Activated CD4-positive, alpha-beta T cell treated with anti-CD3 and anti-CD28 coated beads for 1 hour (primary cell): ENCODE data around the gene TMEM39A.

Experiments used
- DNase-seq: peaks from one replicate; pipeline ENCODE4 v3.0.0-alpha.2; 2020

The TMEM39A gene, protein sequence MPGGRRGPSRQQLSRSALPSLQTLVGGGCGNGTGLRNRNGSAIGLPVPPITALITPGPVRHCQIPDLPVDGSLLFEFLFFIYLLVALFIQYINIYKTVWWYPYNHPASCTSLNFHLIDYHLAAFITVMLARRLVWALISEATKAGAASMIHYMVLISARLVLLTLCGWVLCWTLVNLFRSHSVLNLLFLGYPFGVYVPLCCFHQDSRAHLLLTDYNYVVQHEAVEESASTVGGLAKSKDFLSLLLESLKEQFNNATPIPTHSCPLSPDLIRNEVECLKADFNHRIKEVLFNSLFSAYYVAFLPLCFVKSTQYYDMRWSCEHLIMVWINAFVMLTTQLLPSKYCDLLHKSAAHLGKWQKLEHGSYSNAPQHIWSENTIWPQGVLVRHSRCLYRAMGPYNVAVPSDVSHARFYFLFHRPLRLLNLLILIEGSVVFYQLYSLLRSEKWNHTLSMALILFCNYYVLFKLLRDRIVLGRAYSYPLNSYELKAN

DNA sequence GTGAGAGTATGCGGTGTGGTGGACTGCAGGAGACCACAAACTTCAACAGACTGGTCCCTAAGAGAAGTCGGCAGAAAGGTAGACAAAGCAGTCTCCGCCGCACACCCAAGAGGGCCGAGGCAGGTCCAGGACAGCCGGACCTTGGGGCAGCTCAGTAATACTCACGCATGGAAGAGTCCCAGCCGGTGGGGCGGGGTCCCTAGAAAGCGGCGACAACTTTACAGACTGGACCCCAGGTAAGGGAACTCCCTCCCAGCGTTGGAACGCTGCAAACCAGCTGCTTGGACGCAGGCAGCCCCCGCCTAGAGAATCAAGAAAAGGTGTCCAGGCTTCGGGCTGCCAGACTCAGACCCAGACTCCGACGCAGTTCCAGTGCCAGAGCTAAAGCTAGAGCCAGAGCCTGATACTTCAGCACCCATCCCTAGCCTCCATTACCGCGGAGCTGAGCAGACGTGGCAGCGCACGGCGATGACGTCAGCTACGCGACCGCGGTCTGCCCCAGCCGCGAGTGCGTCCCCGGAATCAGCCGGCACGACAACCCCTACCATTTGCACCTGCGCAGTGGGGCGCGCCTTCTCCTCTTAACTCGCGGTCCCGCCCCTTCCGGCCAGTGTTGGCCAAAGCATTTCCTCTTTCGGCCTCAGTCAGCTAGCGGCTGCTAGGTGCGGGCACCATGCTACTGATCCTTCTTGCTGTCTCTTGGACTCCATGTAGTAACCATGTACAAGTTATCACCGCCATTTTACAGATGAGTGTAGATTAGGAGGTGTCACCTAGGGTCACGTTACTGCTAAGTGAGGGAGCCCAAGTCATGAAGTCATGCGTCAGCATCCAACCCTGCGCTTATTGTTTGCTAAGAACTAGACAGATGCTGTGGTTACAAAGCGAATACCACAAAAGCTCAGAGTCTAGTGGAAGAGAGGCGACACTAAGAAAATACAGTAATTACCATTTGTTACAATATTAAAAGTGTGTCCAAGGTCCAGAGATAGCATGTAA lies at the start of gene TMEM39A:
Gene TMEM39A, minus strand, starts transcription at position 445 of the 999 bp plus-strand sequence. CDS start 1,541 bp downstream, outside the sequence.
- DNase-seq, result peak; percentile 98

DNA sequence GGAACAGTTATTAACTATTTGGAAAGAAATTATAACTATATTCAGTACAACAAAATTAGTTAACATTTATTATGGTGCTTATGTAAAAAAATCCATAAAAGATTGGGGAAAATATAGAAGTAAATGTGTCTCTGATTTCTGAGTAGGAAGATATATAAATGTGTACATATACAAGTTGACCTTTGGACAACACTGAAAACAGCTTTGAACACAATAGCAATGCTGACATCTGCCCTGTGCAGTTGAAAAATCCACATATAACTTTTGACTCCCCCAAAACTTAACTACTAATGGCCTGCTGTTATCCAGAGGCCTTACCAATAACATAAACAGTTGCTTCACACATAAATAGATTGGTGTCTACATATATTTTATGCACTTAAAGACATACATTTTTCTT lies 47.3 kb upstream of the TMEM39A start:
- DNase-seq, result no peak

DNA sequence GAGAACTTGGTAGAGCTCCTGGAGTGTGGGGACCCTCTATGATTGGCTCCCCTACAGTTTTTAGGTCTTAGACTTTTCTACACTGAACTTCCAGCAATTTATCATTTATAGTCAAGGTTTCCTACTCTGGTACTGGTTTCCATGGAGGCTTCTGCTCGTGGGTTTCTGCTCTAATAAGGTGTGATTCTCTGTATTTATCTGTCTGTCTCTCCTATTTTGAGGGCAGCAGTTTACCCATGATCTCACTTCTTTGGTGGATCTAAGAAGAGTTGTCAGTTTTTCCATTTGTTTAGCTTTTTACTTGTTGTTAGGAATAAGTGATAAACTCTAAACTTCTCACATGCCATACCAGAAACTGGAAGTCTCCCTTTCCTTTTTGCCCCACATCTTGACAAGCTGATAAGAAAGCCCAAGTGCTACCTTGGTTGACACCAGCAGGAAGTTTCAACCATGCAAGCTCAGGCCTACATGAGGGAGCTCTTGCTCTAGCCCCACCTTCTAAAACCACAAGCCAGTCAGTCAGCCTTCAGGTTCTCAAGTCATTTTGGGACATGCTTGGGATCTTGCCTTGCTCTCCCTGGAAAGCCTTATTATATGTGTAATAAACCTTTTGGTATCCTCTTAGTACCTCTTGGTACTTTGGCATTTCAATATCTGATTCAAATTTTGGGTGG lies 44.9 kb upstream of the TMEM39A start:
- no peak for DNase-seq

DNA sequence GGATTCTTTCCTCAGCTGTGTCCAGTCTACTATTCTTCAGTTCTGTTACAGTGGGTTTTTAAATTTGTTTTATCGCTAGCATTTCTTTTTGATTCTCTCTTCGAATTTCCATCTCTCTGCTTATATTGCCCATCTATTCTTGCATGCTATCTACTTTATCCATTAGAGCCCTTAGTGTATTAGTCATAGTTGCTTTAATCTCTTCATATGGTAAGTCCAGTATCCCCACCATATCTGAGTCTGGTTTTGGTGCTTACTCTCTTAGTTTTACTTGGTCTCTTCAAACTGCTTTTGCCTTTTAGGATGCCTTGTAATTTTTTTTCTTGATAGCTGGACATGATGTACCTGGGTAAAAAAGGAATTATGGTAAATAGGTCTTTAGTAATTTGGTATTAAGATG lies 44.0 kb upstream of the TMEM39A start:
- DNase-seq, result no peak

DNA sequence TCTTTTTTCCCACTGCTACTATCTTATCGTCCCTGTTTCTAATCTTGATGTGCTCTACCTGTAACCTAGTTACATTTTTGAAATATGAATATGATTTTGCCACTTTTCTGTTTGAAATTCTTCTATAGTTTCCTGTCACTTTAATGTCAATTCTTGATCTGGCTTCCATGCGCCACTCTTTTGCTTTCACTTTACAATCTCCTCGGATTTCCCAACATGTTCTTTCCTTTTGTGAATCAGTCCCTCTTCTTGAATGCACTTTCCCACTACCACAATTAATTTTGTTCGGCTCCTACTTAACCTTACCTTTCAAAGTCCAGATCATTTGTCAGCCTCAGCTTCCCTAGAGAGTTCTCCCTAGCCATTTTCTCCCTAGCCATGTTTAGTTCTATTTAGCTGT lies 43.2 kb upstream of the TMEM39A start:
- no peak for DNase-seq

DNA sequence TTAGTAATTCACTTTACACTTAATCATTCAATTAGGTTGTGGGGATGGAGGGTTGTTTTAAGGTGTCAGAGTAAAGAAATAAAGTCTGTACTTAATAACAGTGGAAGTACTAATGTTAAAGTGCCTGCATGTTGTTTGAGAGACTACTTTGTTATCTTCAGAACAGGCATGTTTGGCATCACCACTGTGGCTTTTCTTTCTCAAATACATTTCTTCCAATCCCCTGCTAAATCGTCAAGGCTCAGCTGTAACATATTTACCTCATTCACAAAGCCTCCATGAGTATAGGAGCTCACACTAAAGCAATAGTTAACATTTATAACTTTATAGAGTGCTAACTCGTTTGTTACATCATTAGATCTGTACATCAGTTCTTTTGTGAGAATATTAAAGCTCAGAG lies 37.5 kb upstream of the TMEM39A start:
- no peak for DNase-seq

DNA sequence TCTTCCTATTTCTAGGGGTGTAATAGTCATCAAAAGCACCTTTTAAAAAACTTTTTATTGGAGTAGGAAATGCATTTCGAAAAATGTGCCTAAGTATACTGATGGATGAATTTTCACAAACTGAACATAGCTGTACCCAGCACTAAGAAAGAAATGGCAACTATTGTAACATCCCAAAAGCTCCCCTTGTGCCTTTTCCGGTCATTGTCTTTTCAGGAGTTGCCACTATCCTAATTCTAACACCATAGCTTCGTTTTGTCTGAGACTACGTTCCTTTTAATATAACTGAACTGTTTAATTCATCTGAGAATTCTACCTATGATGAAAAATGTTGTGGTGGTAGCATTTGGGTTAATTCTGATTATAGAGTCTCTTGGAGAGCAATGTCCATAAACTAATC lies 36.9 kb upstream of the TMEM39A start:
- no peak for DNase-seq

DNA sequence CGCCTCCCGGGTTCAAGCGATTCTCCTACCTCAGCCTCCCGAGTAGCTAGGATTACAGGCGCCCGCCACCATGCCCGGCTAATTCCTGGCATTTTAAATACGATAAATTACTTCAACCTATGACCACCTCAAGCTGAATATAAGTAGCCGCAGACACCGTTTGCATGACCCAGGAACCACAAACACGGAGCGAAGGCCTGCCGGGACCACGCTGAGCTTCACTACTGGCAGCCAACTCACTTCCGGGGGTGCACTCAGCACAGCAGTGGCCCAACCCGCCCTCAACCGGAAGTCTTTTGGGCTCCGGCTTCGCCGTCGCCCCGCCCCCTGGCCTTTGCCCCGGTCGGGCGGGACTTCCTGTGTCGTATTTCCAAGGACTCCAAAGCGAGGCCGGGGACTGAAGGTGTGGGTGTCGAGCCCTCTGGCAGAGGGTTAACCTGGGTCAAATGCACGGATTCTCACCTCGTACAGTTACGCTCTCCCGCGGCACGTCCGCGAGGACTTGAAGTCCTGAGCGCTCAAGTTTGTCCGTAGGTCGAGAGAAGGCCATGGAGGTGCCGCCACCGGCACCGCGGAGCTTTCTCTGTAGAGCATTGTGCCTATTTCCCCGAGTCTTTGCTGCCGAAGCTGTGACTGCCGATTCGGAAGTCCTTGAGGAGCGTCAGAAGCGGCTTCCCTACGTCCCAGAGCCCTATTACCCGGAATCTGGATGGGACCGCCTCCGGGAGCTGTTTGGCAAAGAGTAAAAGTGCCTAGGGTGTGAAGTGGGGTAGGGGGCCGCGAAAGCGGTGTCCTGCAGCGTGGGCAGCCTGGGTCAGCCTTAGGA lies 35.0 kb upstream of the TMEM39A start, which contains the start of gene TIMMDC1:
Gene TIMMDC1, plus strand, starts transcription at position 362 of the 826 bp plus-strand sequence. Its CDS starts 187 bp downstream, at position 549.
- peak; percentile 96 for DNase-seq

DNA sequence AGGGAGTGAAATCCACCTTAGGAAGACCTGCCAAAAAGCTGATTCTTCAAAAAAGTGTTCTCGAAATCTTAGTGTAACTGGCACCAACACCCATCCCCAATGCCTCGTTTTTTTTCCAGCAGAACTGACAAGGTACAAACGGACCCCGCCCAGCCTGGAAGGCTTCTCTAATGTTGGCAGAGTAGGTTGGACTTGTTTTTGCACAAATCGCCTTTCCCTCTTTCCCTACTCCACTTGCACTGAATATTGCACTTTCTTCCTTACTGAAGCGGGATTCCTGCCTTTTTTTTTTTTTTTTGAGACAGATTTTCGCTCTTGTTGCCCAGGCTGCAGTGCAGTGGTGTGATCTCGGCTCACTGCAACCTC lies 34.4 kb upstream of the TMEM39A start:
- DNase-seq, result no peak

DNA sequence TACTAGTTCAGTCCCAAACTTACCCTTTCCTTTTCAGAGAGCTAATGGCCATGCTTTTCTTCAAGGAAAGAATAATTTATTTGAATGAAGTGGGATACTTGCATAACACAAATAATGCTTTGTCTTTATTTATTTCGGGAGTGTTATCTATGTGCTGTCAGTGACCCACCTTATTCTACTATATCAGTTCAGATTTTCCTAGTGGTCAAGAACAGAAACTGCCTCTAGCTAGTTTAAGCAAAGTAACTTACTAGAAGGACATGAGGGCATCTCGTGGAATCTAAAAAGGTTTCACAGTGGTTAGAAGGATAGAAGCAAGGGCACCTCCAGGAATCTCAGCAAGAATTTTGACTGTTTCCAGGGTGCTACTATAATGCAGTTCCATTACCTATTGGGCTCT lies 31.2 kb upstream of the TMEM39A start:
- DNase-seq, result no peak

DNA sequence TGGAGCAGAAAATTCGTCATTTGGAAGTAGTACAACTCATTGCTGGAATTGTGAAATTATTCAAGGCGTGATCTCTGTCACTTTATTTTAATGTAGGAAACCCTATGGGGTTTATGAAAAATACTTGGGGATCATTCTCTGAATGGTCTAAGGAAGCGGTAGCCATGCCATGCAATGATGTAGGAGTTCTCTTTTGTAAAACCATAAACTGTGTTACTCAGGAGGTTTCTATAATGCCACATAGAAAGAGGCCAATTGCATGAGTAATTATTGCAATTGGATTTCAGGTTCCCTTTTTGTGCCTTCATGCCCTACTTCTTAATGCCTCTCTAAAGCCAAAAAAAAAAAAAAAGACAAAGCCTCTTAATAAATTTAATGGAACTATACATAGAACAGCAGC lies 29.4 kb upstream of the TMEM39A start:
- DNase-seq, result no peak

DNA sequence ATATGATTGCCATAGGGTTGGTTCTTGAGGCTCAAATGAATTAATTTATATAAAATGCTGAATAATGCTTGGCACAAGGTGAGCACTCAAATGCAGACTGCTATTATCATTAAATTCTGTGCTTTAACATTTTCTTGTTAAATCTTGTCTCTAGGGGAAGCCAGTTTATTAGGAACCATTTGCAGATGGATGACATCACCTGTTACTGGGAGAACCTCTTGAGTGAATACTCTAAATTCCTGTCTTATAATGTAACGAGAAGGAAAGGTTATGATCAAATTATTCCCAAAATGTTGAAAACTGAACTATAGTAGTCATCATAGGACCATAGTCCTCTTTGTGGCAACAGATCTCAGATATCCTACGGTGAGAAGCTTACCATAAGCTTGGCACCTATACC lies 28.7 kb upstream of the TMEM39A start:
- DNase-seq, result no peak

DNA sequence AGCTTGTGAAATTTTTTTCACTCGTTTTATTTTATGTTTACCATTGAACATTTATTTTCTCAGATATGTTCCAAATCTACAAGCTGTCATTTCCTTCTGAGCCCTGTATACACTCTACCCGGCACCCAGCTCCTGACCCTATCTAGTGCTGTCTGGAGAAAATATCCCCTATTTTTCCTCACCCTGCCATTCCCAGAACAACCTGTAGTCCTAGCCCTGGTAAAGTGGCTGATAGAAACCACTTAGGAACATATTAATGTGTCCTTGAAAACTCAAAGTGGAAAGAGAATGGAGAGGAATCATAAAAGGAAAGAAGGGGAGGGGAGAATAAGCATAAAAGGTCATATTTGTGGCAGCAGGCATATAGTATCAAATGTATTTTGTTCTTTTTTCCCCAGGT lies 26.7 kb upstream of the TMEM39A start:
- DNase-seq, result no peak

DNA sequence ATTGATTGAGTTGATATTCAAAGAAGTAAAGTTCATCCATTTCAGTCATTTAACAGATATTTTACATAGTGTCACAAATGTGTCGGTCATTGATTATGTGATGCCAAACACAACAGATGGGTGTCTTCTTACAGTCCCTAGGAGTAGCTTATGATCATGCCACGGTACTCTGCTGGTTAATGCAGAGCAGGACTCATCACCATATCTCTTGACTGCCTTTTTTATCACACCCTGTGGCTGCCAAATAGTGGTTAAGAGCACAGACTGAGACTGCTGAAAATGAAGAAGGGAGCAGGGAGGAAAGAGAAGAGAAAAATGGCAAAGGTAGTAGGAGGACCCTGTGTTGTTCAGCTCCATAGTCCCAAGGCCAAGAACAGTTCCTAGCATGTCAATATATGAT lies 22.1 kb upstream of the TMEM39A start:
- no peak for DNase-seq

DNA sequence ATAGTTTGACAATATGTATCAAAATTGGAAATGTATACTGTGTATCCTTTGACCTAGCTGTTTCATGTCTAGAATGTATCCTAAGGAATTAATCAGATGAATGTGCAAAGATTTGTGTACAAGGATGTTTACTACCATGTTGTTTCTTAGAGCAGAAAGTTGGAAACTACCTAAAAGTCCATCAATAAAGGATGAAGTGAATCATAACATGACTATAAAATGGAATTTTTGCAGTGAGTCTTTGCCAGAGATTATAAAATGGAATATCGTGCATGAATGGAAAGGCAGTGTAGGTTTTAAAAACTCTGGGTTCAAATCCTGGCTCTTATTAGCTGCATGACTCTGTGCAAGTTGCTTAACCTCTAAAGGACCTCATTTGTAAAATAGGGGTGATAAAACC lies 19.7 kb upstream of the TMEM39A start:
- DNase-seq, result no peak

DNA sequence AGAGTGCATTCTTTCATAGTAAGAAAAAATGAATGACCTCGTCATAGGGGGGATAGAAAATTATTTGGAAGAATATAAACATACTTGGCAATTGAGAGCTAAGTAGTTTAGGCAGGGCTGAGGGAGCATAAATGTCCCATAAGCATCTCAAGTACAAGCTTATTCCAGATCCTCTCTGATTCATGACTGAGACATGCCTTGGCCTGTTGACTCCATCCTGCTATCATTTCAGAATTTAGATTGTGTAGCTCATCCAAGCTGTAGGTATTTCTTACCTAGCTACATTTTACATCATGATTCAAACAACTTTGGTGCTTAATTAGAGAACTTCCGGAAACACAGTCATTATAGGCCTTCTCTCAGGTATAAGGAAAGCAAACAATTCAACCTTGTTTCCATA lies 17.7 kb upstream of the TMEM39A start:
- DNase-seq, result no peak

DNA sequence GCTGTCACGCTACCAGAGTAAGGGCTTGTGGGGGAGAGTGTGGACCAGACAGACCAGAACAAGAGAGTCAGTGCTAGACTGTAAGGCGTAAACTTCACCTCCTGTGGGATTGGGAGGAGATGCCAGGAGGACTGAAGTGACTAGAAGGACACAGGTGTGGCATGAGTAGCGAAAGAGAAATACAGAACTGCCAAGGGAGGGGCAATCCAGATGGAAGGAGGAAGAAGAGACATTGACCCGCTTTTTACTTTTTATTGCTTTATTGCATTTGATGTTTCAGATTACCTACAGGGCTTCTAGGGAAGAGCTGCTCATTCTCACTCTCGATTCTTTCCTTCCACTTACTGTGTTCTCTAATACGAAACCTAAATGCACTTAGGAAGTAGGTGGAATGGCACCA lies 7.5 kb upstream of the TMEM39A start:
- DNase-seq, result no peak

DNA sequence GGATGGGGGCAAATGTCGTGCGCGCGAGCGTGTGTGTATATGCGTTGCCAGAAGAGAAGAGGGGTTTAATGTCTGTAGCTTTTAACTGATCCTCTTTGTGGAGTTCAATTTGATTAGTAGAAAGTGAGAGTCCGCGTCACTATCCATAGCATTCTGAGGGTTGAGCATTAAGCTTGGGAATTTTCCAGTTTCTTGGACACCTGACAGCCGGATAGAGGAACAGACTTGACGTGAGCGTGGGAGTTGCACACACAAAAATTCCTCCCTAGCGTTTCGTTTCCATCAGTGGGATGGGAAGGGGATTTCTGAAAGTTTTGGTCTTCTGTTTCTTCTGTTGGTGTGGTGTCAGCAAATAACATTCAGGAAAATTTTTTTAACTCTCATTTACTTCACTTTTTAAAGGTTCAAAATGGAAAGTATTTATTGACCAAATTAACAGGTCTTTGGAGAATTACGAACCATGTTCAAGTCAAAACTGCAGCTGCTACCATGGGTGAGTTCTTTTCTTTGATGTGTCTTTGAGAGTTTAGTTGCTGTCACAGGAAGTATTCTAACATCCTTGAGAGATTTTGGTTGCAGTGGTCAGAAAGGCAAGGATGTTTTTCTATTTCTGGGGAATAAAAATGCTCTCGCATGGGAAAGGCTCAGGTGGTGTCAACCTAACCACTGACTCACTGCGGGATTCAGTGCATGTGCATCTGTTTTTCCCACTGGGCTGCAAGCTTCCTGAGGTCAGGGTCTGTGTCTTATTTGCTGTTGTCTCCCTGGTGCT lies 6.2 kb upstream of the TMEM39A start:
- DNase-seq, result no peak

DNA sequence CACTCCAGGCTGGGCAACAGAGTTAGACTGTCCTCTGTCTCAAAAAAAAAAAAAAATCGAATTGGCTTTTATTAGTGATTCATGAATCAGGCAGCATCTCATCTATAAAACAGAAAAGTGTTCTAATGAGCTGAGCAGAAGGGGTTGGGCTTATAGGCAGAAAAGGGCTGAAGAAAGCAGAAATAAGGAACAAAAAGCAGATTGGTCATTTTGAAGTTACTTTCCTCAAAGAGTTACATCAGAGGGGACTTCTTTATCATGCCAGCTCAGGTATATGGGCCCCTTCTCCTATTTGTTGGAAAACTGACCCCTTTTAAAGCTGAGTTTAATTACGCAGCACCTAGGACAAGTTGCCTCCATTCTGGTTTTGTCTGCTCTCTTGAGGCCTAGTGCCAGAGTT lies 4.6 kb upstream of the TMEM39A start:
- DNase-seq, result no peak

DNA sequence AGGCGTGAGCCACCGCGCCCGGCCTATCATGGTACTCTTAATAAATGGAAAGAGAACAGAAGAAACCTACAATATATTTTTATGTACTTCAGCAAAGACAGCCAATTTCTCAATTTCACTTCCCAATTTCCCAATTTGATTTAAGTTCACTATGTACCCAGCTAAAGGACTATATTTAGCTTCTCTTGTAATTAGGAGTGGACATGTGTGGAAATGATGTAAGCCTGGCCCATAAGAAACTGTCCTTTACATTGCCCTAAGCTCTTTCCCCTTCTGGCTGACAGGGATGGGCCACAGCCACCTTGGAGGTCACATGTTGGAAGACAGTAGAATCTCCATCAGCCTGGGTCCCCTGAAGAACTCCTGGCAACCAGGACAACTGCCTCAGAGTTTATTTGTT lies 6.2 kb downstream of the TMEM39A start:
- no peak for DNase-seq

DNA sequence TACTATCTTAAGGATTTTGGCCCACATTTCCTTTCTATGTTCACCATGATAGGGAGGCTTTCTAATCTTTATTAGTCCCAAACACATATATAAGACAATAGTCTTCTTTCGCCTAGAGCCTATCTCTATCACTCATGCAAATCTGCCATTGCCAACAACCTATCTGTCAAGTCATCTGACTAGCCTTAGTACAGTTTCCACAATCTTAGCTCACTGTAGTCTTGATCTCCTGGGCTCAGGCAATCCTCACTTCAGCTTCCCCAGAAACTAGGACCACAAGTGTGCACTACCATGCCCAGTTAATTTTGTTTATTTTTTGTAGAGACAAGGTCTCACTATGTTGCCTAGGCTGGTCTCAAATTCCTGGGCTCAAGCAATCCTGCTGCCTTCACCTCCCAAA lies 6.9 kb downstream of the TMEM39A start:
- no peak for DNase-seq
